Ovary (tissue), 9 donors: Measurements from ENCODE around the gene AGK. TPM values are rescaled to one million over a fixed set of nuclear protein-coding genes. Genes with fewer than 3 reads are reported as not detected.
"Not testable (repeated sequence)": the region's sequence is repeated elsewhere in the genome, so short reads cannot be mapped to it uniquely, and the experiment has no call there.

Source experiments
- DNase-seq, 5 donors: peaks; one replicate each; pipeline ENCODE4 v3.0.0-alpha.2; 2019 to 2020
- H3K27ac ChIP-seq, 2 donors: fragments of 200-600 bp; one replicate each; pipeline versions ENCODE4 v1.5.1 to v1.8.0; 2019 to 2022
- H3K27me3 ChIP-seq: fragments of 200-600 bp; one replicate; pipeline ENCODE4 v1.8.0; 2022
- H3K36me3 ChIP-seq: fragments of 200-600 bp; sonication (generic); one replicate; pipeline ENCODE4 v1.5.1; 2019
- H3K4me1 ChIP-seq: one replicate; pipeline ENCODE4 v1.8.1; 2013; ENCODE audit warnings: mild to moderate bottlenecking, moderate library complexity; ENCODE audit not compliant: insufficient read depth
- H3K4me3 ChIP-seq: fragments of 200-600 bp; sonication (generic); one replicate; pipeline ENCODE4 v1.5.1; 2017
- H3K9me3 ChIP-seq, 2 donors: fragments of 200-600 bp in 1 of 2; sonication (generic) in 1 of 2; one replicate each; pipeline versions ENCODE4 v1.5.1 to v1.8.1; 2013 to 2019; ENCODE audit warnings: mild to moderate bottlenecking in 1 of 2, moderate library complexity in 1 of 2
- CTCF ChIP-seq, 3 donors: fragments of 450-650 bp in 2 of 3; fragments of 200-600 bp in 1 of 3; IDR thresholded peaks; one replicate each; pipeline versions ENCODE4 v1.5.1 to v1.8.0; 2016 to 2022; ENCODE audit warnings: antibody characterized with exemption in 3 of 3, mild to moderate bottlenecking in 1 of 3
- EP300 ChIP-seq: sonication (generic); formaldehyde crosslinking; IDR thresholded peaks from one replicate; pipeline ENCODE4 v1.6.1; 2017; ENCODE audit warnings: antibody characterized with exemption
- POLR2A ChIP-seq: fragments of 450-650 bp; IDR thresholded peaks from one replicate; pipeline ENCODE4 v1.6.1; 2017; ENCODE audit warnings: antibody characterized with exemption, mild to moderate bottlenecking, moderate library complexity
- WGBS, 3 donors: extraction: QIAGEN DNeasy Blood & Tissue Kit in 1 of 3; methylation state at CpG; one replicate each; pipeline versions ENCODE4 v1.1.5 to v1.1.7; 2013 to 2017; 5-methylcytosine and 5-hydroxymethylcytosine counted together
- intact Hi-C, 4 donors: fragments of 100-400 bp; cut with DNase I; formaldehyde crosslinking; loops; one replicate each; pipeline versions ENCODE4 v1.11.0 to v1.15.1; 2022 to 2023
- polyA plus RNA-seq, 2 donors: library from polyadenylated mRNA; stranded (reverse); fragments of 200-250 nt in 1 of 2; fragments of 350-450 nt in 1 of 2; fragmentation: Illumina TruSeq in 1 of 2; extraction: RNeasy Lipid Tissue Mini Kit (QIAGEN cat#74804) in 1 of 2; gene quantifications; one replicate each; pipeline ENCODE4 v1.2.3, GENCODE V29; 2013 to 2014
- total RNA-seq, 7 donors: library from RNA; depleted of rRNA in 2 of 7; stranded (reverse); fragments of >200 nt in 2 of 7; fragmentation: NEBNext Ultra II Directional in 3 of 7; extraction: Animal tissue kit (Norgen Biotek cat#: 25700) in 3 of 7; gene quantifications; one replicate each; pipeline versions ENCODE4 v1.1.0 to v1.2.4, GENCODE V29; 2016 to 2023
- donor health status: DM: no; HTN: no; CAD: no; lungs with moderate emphysema.
- donor health status: DM: no; HTN: no; CAD: no.
- donor health status: Bipolar disorder and iron deficiency.
- donor health status: DM: yes; HTN: yes; CAD: no.
- donor health status: DM: no; HTN: no; CAD: no.
- donor health status: DM: yes; HTN: yes; CAD: no.

Gene AGK
- total and polyA plus RNA-seq, 9 donors: 11.3 to 32.1 (median 21.8) TPM

- no peaks in the 10 kb centered on the region for H3K36me3 ChIP-seq
- intact Hi-C loops: no loop called here
- H3K4me1 ChIP-seq: no peaks in the 10 kb centered on the region
- H3K27me3 ChIP-seq: no peaks in the 10 kb centered on the region
- DNase-seq: no peak
- H3K4me3 ChIP-seq: no peak overlapping the region
- H3K9me3 ChIP-seq: no peaks in the 10 kb centered on the region
- no peak overlapping the region for H3K27ac ChIP-seq
- WGBS, 3 donors: 96 to 98% (median 96%) methylated on average over 6 of the region's 6 CpGs
- TF ChIP-seq EP300: no peak
- TF ChIP-seq POLR2A: no peak
- no peak for TF ChIP-seq CTCF (IDR thresholded peaks at IDR 0.05)
These were observed 22.3 kb downstream of the AGK start for GRCh38 chr7:141573511-141573910.

- TF ChIP-seq CTCF (IDR thresholded peaks at IDR 0.05) (no peak), EP300 (no peak), POLR2A (no peak)
- Histone ChIP-seq H3K9me3 (peaks cover 0 to 4% of the 10 kb centered on the region in 2 donors), H3K27me3 (no peaks in the 10 kb centered on the region), H3K36me3 (no peaks in the 10 kb centered on the region), H3K4me1 (no peaks in the 10 kb centered on the region), H3K4me3 (no peak overlapping the region), H3K27ac (no peak overlapping the region)
- 98 to 100% (median 98%) methylated on average over 1 of the region's 1 CpG for WGBS, 3 donors
- intact Hi-C loops: no loop called here
- DNase-seq: no peak
These were observed 24.0 kb downstream of the AGK start for GRCh38 chr7:141575164-141575563.

- 92 to 99% (median 95%) methylated on average over 2 of the region's 2 CpGs for WGBS, 3 donors
- Histone ChIP-seq H3K4me3 (no peak overlapping the region), H3K27ac (no peak overlapping the region), H3K36me3 (no peaks in the 10 kb centered on the region), H3K27me3 (no peaks in the 10 kb centered on the region), H3K4me1 (no peaks in the 10 kb centered on the region), H3K9me3 (peaks cover 0 to 4% of the 10 kb centered on the region in 2 donors)
- intact Hi-C loops: loop anchor here in 1 of 4 donors (2.0 kb wide), 1 partner anchor 55 kb away; no protein-coding TSS in a partner anchor
- TF ChIP-seq EP300 (no peak), POLR2A (no peak), CTCF (IDR thresholded peaks at IDR 0.05) (no peak)
- no peak for DNase-seq
These were observed 24.6 kb downstream of the AGK start for GRCh38 chr7:141575654-141576448.

- Histone ChIP-seq H3K4me1 (no peaks in the 10 kb centered on the region), H3K9me3 (peaks cover 0 to 4% of the 10 kb centered on the region in 2 donors), H3K4me3 (no peak overlapping the region), H3K27me3 (no peaks in the 10 kb centered on the region), H3K27ac (no peak overlapping the region), H3K36me3 (no peaks in the 10 kb centered on the region)
- TF ChIP-seq CTCF (IDR thresholded peaks at IDR 0.05) (no peak), POLR2A (no peak), EP300 (no peak)
- no peak for DNase-seq
- 96 to 98% (median 97%) methylated on average over 6 of the region's 6 CpGs for WGBS, 3 donors
- intact Hi-C loops: loop anchor here in 1 of 4 donors (2.0 kb wide), 1 partner anchor 56 kb away; no protein-coding TSS in a partner anchor
These were observed 26.0 kb downstream of the AGK start for GRCh38 chr7:141577043-141577839.

- H3K36me3 ChIP-seq, H3K9me3 ChIP-seq, DNase-seq, H3K4me3 ChIP-seq, H3K4me1 ChIP-seq, H3K27ac ChIP-seq, H3K27me3 ChIP-seq, intact Hi-C loops: not testable (repeated sequence)
- WGBS, 3 donors: 95 to 96% (median 96%) methylated on average over 5 of the region's 5 CpGs
These were observed 28.7 kb downstream of the AGK start for GRCh38 chr7:141579953-141580352.

- intact Hi-C loops, H3K4me1 ChIP-seq: not testable (repeated sequence)
These were observed 30.9 kb downstream of the AGK start for GRCh38 chr7:141582063-141582462.

More at GRCh38 chr7:141582063-141582462, 30.9 kb downstream of the AGK start:
- not testable (repeated sequence) for DNase-seq, H3K27me3 ChIP-seq, H3K4me3 ChIP-seq, H3K9me3 ChIP-seq, H3K27ac ChIP-seq, H3K36me3 ChIP-seq
- WGBS, 3 donors: 71 to 82% (median 82%) methylated on average over 7 of the region's 7 CpGs
